MCF 10A (cell line): ENCODE data around the gene GEMIN8. TPM values are rescaled to one million over a fixed set of nuclear protein-coding genes. Genes with fewer than 3 reads are reported as not detected.
A peak's percentile ranks its signal among the peaks of the same experiment; 100 is the strongest.

Experiments used
- Bru-seq: library from RNA; stranded (reverse); fragments of 400-500 nt; gene quantifications from one replicate; lab custom pipeline; 2021; lab: Mats Ljungman, UMichigan
- BruChase-seq, 2 experiments: library from RNA; stranded (reverse); fragments of 400-500 nt; gene quantifications; one replicate each; lab custom pipeline; 2021; lab: Mats Ljungman, UMichigan
- BruUV-seq: library from RNA; stranded (reverse); fragments of 400-500 nt; replicated peaks from 2 replicates; lab custom pipeline; 2021; lab: Mats Ljungman, UMichigan
- CTCF ChIA-PET: fragments of 300-600 bp; sonication (Branson Sonifier 250); formaldehyde crosslinking; extraction: SDS; loops from one replicate; lab custom pipeline; 2021; ENCODE audit warnings: antibody characterized with exemption, inconsistent platforms; lab: Yijun Ruan, JAX
- POLR2A ChIA-PET: fragments of 300-600, 350-650 bp; sonication (Branson Sonifier 250); formaldehyde crosslinking; extraction: SDS; loops from one replicate; lab custom pipeline; 2020; ENCODE audit warnings: antibody characterized with exemption, inconsistent platforms; lab: Yijun Ruan, JAX
- DNase-seq: peaks from one replicate; pipeline ENCODE4 v3.0.0-alpha.2; 2018; ENCODE audit not compliant: unreplicated experiment
- H3K27ac Mint-ChIP-seq: one replicate; pipeline ENCODE4 v1.8.0; 2022; ENCODE audit warnings: mild to moderate bottlenecking, low read depth, mixed read lengths; ENCODE audit not compliant: unreplicated experiment
- H3K27me3 Mint-ChIP-seq: one replicate; pipeline ENCODE4 v1.8.0; 2022; ENCODE audit warnings: mixed read lengths; ENCODE audit not compliant: insufficient read depth, unreplicated experiment
- H3K36me3 Mint-ChIP-seq: one replicate; pipeline ENCODE4 v1.8.0; 2022; ENCODE audit warnings: mild to moderate bottlenecking, moderate library complexity, mixed read lengths; ENCODE audit not compliant: insufficient read depth, unreplicated experiment
- H3K4me1 Mint-ChIP-seq: one replicate; pipeline ENCODE4 v1.8.0; 2022; ENCODE audit warnings: mixed read lengths; ENCODE audit not compliant: insufficient read depth, unreplicated experiment
- H3K4me3 Mint-ChIP-seq: one replicate; pipeline ENCODE4 v1.8.0; 2022; ENCODE audit warnings: mild to moderate bottlenecking, moderate library complexity, mixed read lengths; ENCODE audit not compliant: unreplicated experiment
- H3K9me3 Mint-ChIP-seq: one replicate; pipeline ENCODE4 v1.8.0; 2022; ENCODE audit warnings: mixed read lengths; ENCODE audit not compliant: unreplicated experiment
- CTCF ChIP-seq: fragments of 200-600 bp; IDR thresholded peaks from one replicate; pipeline ENCODE4 v1.8.0; 2022; ENCODE audit warnings: antibody characterized with exemption, mild to moderate bottlenecking; ENCODE audit not compliant: unreplicated experiment
- intact Hi-C: fragments of 100-400 bp; cut with micrococcal nuclease; formaldehyde crosslinking; loops from 2 replicates; pipeline ENCODE4 v1.14.1; 2022
- long read RNA-seq: library from polyadenylated mRNA; stranded (forward); transcript quantifications from one replicate; pipeline ENCODE4 v2.0.0, GENCODE V29; 2022
- total RNA-seq: library from RNA; stranded (reverse); gene quantifications from 2 replicates; pipeline ENCODE4 v1.2.3, GENCODE V29; 2022

The GEMIN8 gene
- total RNA-seq (24.6 and 28.2 TPM in 2 replicates), Bru-seq, nascent RNA (percentile 81 among the genes with signal in this experiment), BruChase-seq, experiment 1, labeled RNA remaining after a 6-hour chase (percentile 73 among the genes with signal in this experiment), BruChase-seq, experiment 2, labeled RNA remaining after a 2-hour chase (percentile 85 among the genes with signal in this experiment)
- long read RNA-seq, transcript GEMIN8-203 (4 exons, 1,119 nt), result major isoform, 7 of 51 reads
- long read RNA-seq, partial matches to known transcripts, result 30 of 51 reads
- long read RNA-seq, other reads (novel, unspliced or antisense), result 13 of 51 reads

DNA sequence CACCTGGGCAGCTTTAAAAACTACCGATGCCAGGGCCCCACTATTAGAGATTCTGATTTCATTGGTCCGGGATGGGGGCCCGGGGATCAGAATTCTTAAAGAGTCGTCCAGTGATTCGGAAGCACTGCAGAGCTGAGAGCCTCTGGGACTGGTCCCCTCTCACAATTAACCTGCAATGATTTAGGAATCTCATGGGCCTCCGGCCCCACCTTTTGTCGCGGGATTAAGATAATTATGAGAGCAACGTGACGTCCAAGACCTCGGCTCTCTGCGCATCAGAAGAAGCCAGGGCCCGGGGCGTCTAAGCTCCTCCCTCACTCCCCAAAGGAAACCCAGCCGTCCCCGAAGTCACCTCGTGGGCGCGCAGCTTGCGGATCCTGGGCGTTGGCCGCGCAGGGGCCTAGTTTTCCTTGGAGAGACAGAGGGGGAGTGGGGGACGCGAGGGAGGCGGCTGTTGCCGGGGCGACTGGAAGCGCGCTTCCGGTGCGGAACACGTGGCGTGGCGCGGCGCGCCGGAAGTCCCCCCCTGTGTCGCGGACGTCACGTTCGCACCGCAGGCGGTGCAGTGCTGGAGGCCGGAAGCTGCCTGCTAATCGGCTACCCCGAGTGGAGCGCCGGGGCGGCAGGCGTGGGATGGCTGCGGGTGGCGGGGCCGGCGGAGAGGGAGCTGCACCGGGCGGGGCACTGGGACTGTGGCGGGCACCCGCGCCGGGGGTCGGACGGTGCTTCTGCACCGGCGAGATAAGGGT is at the start of gene GEMIN8:
GEMIN8 (minus strand) TSS at position 468 of the 749 bp plus-strand sequence. CDS start 8,414 bp downstream, outside the sequence.
- no peak for TF ChIP-seq CTCF
- ChIA-PET CTCF (interaction anchor here (0.5 to 3.8 kb wide), 20 partner anchors 10 to 523 kb away, joined by 3 to 24 read pairs (median 5); partner anchors contain the start of genes OFD1 and TRAPPC2), POLR2A (interaction anchor here (0.6 to 5.2 kb wide), 40 partner anchors 9 to 523 kb away, joined by 3 to 63 read pairs (median 6); partner anchors contain the start of genes OFD1, TCEANC and TRAPPC2)
- Mint-ChIP-seq H3K27me3 (peaks cover 13% of the 10 kb centered on the region), H3K4me3 (peak within 1 kb of the TSS; percentile 77), H3K36me3 (no peaks in the 10 kb centered on the region), H3K4me1 (peaks cover 31% of the 10 kb centered on the region), H3K9me3 (no peaks in the 10 kb centered on the region), H3K27ac (peak within 1 kb of the TSS; percentile 86)
- BruUV-seq, result no TSS peak
- DNase-seq, result peak; percentile 95
- intact Hi-C loops, result loop anchor here (5.0 kb wide), 2 partner anchors 92 to 1217 kb away; no protein-coding TSS in a partner anchor

GRCh38 chrX:14076639-14077038 is 46.9 kb upstream of the GEMIN8 start:
- H3K9me3 Mint-ChIP-seq, result no peaks in the 10 kb centered on the region
- no peak for TF ChIP-seq CTCF
- no peaks in the 10 kb centered on the region for H3K4me1 Mint-ChIP-seq
- POLR2A ChIA-PET, result interaction anchor here (0.7 kb wide), 1 partner anchor 604 kb away, joined by 3 read pairs; no protein-coding TSS in a partner anchor
- BruUV-seq, result no TSS peak
- DNase-seq, result no peak
- H3K36me3 Mint-ChIP-seq, result no peaks in the 10 kb centered on the region
- intact Hi-C loops, result no loop called here
- H3K27ac Mint-ChIP-seq, result no peak overlapping the region
- peaks cover 49% of the 10 kb centered on the region for H3K27me3 Mint-ChIP-seq
- H3K4me3 Mint-ChIP-seq, result no peak overlapping the region
- CTCF ChIA-PET, result no interaction called here

DNA sequence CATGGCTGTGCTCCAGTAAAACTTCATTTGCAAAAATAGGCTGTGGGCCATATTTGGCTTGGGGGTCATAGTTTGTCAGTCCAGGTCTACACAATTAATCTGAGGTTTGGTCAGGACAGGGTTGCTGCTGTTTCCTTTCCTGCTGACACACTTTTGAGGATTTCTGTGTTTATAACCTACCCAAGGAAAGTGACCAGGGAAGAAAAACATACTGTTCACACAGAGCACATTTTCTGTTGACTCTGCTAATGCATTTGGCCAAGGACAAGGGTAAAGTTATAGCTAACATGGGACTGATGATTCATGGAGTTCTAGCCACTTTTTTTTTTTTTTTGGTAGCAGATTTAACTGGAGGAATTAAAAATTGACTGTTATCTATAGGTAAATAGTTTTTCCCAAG is 43.9 kb upstream of the GEMIN8 start:
- no peaks in the 10 kb centered on the region for H3K36me3 Mint-ChIP-seq
- H3K27me3 Mint-ChIP-seq, result peaks cover 42% of the 10 kb centered on the region
- H3K9me3 Mint-ChIP-seq, result no peaks in the 10 kb centered on the region
- H3K27ac Mint-ChIP-seq, result no peak overlapping the region
- no peak overlapping the region for H3K4me3 Mint-ChIP-seq
- intact Hi-C loops, result no loop called here
- BruUV-seq, result no TSS peak
- H3K4me1 Mint-ChIP-seq, result peaks cover 6% of the 10 kb centered on the region
- CTCF ChIA-PET, result interaction anchor here (0.8 kb wide), 1 partner anchor 1152 kb away, joined by 3 read pairs; no protein-coding TSS in a partner anchor
- POLR2A ChIA-PET, result no interaction called here
- no peak for DNase-seq
- no peak for TF ChIP-seq CTCF

GRCh38 chrX:14073071-14073470 is 43.4 kb upstream of the GEMIN8 start:
- no peaks in the 10 kb centered on the region for H3K9me3 Mint-ChIP-seq
- H3K4me3 Mint-ChIP-seq, result no peak overlapping the region
- intact Hi-C loops, result no loop called here
- POLR2A ChIA-PET, result interaction anchor here (0.9 kb wide), 1 partner anchor 18 kb away, joined by 3 read pairs; no protein-coding TSS in a partner anchor
- H3K36me3 Mint-ChIP-seq, result no peaks in the 10 kb centered on the region
- no peak for TF ChIP-seq CTCF
- H3K4me1 Mint-ChIP-seq, result peaks cover 6% of the 10 kb centered on the region
- CTCF ChIA-PET, result interaction anchor here (0.8 kb wide), 1 partner anchor 1153 kb away, joined by 3 read pairs; no protein-coding TSS in a partner anchor
- no peak for DNase-seq
- peaks cover 37% of the 10 kb centered on the region for H3K27me3 Mint-ChIP-seq
- H3K27ac Mint-ChIP-seq, result no peak overlapping the region
- BruUV-seq, result no TSS peak
